NCI-H2171 treated with DMSO at 0.1 percent for 48 hours (cell line): ENCODE measurements around the gene XYLT1.

Source experiments
- DNase-seq: peaks from one replicate; lab custom pipeline; 2025; lab: John Stamatoyannopoulos, UW

Gene XYLT1

GRCh38 chr16:17228048-17228707, 242.6 kb downstream of the XYLT1 start:
- DNase-seq: no peak

GRCh38 chr16:17227278-17227677, 243.5 kb downstream of the XYLT1 start:
- no peak for DNase-seq

GRCh38 chr16:17225541-17225940, 245.2 kb downstream of the XYLT1 start:
- DNase-seq: no peak

- peak; percentile 83 for DNase-seq
These were observed 245.9 kb downstream of the XYLT1 start for GRCh38 chr16:17224879-17225281.

GRCh38 chr16:17224350-17224749, 246.4 kb downstream of the XYLT1 start:
- DNase-seq: peak; percentile 70

GRCh38 chr16:17223576-17223975, 247.2 kb downstream of the XYLT1 start:
- no peak for DNase-seq

- peak; percentile 50 for DNase-seq
These were observed 247.8 kb downstream of the XYLT1 start for GRCh38 chr16:17222871-17223401.

- peak; percentile 93 for DNase-seq
These were observed 250.8 kb downstream of the XYLT1 start for GRCh38 chr16:17219991-17220390.

- no peak for DNase-seq
These were observed 254.8 kb downstream of the XYLT1 start for GRCh38 chr16:17215936-17216335.

- DNase-seq: no peak
These were observed 255.5 kb downstream of the XYLT1 start for GRCh38 chr16:17215306-17215705.

GRCh38 chr16:17213974-17214373, 256.8 kb downstream of the XYLT1 start:
- DNase-seq: no peak

- DNase-seq: no peak
These were observed 257.7 kb downstream of the XYLT1 start for GRCh38 chr16:17213025-17213424.

GRCh38 chr16:17212606-17213005, 258.2 kb downstream of the XYLT1 start:
- DNase-seq: no peak

GRCh38 chr16:17211797-17212196, 259.0 kb downstream of the XYLT1 start:
- DNase-seq: no peak

GRCh38 chr16:17206712-17207111, 264.0 kb downstream of the XYLT1 start:
- no peak for DNase-seq

- DNase-seq: no peak
These were observed 265.2 kb downstream of the XYLT1 start for GRCh38 chr16:17205279-17206211.

GRCh38 chr16:17204644-17205043, 266.1 kb downstream of the XYLT1 start:
- DNase-seq: no peak

- DNase-seq: no peak
These were observed 266.6 kb downstream of the XYLT1 start for GRCh38 chr16:17204206-17204605.

- no peak for DNase-seq
These were observed 267.3 kb downstream of the XYLT1 start for GRCh38 chr16:17203424-17203823.

- no peak for DNase-seq
These were observed 271.6 kb downstream of the XYLT1 start for GRCh38 chr16:17199135-17199534.

- no peak for DNase-seq
These were observed 274.2 kb downstream of the XYLT1 start for GRCh38 chr16:17196526-17196925.

- DNase-seq: no peak
These were observed 276.5 kb downstream of the XYLT1 start for GRCh38 chr16:17194190-17194780.
